Limb (tissue), 2 donors: ENCODE results near the gene EI24.
"Not testable (repeated sequence)": the region's sequence is repeated elsewhere in the genome, so short reads cannot be mapped to it uniquely, and the experiment has no call there.

Source experiments
- DNase-seq, 2 donors: peaks; one replicate each; pipeline ENCODE4 v3.0.0-alpha.2; 2016; ENCODE audit errors: extremely low spot score in 2 of 2

EI24 gene

GRCh38 chr11:125568970-125569914, at the start of gene EI24:
EI24 (plus strand) TSS chr11:125569477; CDS start chr11:125572528, 3,051 bp downstream.
- peak; percentile 92 to 94 for DNase-seq

DNA sequence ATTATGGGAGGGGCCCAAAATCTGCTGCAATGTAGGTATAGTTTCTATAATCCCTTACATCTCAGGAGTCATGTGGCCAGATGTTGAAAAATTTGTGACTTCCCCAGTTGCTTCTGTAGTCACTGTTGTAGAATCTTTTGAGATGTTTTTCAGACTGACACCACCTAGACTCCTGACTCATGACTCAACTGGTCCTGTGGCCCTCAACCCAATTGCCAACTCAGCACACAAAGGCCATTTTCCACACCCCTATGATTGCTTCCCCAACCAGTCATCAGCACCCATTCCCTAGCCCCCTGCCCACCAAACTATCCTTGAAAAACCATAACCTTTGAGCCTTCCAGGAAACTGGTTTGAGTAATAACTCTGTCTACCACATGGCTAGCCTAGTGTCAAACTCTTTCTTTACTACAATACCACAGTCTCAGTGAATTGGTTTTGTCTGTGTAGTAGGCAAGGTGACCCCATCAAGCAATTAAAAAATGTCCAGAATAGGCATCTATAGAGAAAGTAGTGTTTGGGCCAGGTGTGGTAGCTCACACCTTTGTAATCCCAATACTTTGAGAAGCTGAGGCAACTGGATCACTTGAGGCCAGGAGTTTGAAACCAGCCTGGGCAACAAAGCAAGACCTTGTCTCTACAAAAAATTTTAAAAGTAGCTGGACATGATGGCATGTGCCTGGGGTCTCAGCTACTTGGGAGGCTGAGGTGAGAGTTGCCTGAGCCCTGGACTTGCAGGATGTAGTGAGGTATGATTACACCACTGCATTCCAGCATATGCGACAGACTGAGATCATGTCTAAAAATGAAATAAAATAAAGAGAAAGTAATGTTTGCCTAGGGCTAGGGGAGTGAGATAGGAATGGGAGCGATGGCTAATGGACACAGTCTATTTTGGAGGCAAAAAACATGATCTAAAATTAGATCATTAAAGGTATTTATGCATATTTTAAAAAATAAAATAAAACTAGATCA, 49.1 kb upstream of the EI24 start:
- no peak for DNase-seq

GRCh38 chr11:125525303-125525702, 44.0 kb upstream of the EI24 start:
- no peak for DNase-seq

- DNase-seq: no peak
Observed at GRCh38 chr11:125532668-125533067, 36.6 kb upstream of the EI24 start.

DNA sequence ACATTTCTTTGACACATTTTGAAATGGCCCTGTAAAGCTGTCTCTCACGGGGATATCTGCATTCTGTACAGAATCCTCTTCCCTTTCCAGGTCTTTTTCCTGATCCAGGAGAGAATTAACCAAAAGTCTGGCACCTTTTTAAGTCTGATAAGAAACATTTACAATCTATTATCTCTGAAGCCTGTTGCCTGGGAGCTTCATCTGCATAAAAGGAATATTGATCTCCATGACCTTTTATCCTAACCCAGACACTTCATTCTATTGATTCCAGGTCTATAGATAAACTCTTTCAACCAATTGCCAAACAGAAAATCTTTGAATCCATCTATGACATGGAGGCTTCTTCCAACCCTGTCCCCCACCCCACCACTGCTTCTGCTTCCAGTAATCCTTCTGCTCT, 33.7 kb upstream of the EI24 start:
- no peak for DNase-seq

GRCh38 chr11:125536834-125537233, 32.4 kb upstream of the EI24 start:
- not testable (repeated sequence) for DNase-seq

DNA sequence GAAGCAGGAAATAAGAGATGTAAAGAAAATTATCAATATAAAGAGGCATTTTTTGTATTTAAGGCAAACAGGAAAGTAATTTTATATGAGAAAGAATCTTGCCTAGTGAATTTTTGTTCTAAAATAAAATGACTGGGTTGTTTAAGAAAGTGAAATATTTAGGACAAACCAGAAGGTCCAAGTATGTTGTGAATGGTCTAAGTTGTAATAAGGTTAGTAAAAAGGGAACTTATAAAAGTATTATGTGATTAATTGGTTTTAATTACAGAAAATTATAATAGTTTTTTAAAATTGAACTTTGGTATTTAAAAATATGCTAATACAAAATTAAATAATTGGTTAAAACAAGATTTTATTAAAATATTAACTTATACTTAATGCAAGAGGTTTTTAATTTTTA, 26.6 kb upstream of the EI24 start:
- DNase-seq: no peak

- no peak for DNase-seq
Observed at GRCh38 chr11:125550780-125551179, 18.5 kb upstream of the EI24 start.

GRCh38 chr11:125551835-125552342, 17.4 kb upstream of the EI24 start:
- no peak for DNase-seq

DNA sequence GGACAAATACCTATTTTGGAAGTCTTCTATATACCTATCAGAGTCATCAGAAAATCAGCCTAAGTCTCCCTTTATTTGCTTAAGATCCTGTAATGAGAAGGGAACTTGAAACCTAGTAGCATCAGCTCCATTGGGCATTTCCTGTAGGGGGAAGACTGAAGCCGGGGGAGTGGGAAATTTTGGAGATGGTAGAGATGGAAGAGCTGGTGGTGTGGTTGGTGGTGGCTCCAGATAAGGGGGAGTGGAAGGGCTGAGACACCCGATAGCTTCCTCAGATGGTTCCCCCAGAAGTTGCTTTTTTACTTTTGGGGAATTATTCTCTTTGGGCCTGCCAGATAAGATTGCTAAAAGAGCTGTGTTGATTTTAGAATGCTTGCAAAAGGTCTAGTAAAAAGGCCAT, 16.4 kb upstream of the EI24 start:
- no peak for DNase-seq

GRCh38 chr11:125553357-125553756, 15.9 kb upstream of the EI24 start:
- no peak for DNase-seq

DNA sequence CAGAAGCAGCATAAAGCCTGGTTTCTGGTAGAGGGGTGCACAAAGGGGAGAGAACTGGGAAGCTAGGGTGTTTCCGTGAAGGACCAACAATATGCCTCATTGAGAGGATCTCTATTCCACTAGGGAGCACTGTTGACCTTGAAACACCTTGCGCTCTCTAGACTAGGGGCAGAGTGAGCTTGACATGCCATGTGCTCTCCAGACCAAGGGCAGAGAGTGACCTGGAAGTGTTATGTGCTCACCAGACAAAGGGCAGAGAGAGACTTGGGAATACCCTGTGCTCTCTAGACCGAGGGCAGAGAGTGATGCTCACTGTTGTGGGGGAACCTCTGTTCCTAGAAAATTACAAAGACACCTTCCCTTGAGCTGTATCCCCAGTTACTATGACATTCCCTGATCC, 15.2 kb upstream of the EI24 start:
- DNase-seq: no peak

DNA sequence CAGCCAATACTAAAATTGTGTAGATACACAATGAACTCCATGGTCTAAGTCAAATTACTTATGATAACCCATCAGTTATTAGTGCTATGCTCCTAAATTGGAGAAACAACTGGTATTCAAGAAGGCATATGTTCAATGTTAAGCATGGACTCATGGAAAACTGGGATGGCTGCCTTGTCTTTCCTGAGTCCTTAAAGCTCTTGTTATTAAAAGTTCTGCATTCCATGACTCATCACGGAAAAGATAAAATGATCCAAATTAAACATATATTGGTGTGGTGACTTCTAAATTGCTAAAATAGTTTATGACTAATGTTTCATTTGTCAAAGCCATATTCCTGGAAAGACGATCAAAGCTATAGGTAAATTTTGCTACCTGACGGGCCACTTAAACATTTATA, 9.4 kb upstream of the EI24 start:
- DNase-seq: no peak

- no peak for DNase-seq
Observed at GRCh38 chr11:125561924-125562323, 7.4 kb upstream of the EI24 start.

- no peak for DNase-seq
Observed at GRCh38 chr11:125562430-125562829, 6.8 kb upstream of the EI24 start.

GRCh38 chr11:125564357-125564756, 4.9 kb upstream of the EI24 start:
- no peak for DNase-seq

DNA sequence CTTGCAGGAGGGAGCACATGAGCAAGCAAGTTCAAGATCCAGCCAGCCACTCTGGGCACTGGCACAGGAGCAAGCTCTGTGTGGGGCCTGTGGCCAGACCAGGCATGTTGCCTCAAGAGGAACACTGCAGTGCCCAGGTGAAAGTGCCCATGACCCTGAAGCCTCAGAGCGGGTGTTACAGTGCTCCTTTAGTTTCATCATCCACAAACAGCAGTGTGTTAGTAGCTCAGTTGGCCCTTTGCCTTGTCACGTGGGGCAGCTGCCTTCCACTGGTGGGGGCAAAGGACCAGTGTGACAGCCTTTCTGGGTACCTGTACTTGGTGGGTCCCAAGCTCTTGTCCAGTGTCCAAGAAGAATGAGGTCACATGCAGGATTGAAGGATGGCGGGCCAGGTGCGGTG, 3.0 kb upstream of the EI24 start:
- no peak for DNase-seq

DNA sequence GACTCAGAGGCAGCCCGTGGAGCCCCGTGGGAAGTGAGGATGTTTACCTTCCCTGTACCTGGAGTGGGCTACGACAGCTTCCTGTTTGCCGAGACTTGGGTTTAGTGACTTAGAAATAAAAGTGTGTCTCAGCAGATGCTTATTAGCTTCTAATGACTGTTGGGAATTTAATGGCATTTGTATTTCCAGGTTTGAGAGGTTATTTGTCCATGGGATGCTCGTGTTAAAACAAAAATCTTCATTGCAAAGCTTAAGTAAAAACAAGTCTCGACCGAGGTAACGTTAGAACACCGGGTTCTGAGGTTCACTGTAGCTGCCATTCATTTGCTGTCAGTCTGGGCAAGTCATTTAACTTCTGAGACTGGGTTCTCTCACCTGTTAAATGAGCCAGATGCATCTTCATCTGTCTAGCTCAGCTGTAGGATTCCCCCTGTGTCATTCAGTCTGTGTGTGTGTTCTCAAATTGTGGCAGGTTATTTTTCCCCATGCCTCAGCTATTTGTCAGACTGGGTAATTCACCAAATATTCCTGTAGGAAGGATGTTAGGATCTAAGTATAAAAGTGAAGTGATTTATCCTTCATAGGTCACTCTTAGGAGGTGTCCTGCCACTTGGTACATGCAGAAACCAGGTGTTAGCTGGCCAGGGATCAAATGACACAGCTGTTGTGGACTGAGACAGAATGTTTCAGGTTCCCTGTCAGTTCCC, 791 bp downstream of the EI24 start:
- DNase-seq: no peak

- DNase-seq: no peak
Observed at GRCh38 chr11:125570952-125571351, 1.7 kb downstream of the EI24 start.

- DNase-seq: no peak
Observed at GRCh38 chr11:125572916-125573315, 3.6 kb downstream of the EI24 start.

GRCh38 chr11:125577181-125577580, 7.9 kb downstream of the EI24 start:
- DNase-seq: not testable (repeated sequence)
